C4-2B (cell line): ENCODE results near the gene DOCK6.

Experiments used
- H3K27ac ChIP-seq: fragments of 450-650 bp; 2 replicates; pipeline ENCODE4 v1.5.1; 2017
- ZFX ChIP-seq: fragments of 450-650 bp; IDR thresholded peaks from 2 replicates; pipeline ENCODE4 v1.6.1; 2017
- TF ChIP-seq, protein P1 (sequence below): fragments of 450-650 bp; conservative IDR thresholded peaks from 2 replicates; pipeline ENCODE4 v1.5.1; 2017; ENCODE audit warnings: mild to moderate bottlenecking

Gene DOCK6

DNA sequence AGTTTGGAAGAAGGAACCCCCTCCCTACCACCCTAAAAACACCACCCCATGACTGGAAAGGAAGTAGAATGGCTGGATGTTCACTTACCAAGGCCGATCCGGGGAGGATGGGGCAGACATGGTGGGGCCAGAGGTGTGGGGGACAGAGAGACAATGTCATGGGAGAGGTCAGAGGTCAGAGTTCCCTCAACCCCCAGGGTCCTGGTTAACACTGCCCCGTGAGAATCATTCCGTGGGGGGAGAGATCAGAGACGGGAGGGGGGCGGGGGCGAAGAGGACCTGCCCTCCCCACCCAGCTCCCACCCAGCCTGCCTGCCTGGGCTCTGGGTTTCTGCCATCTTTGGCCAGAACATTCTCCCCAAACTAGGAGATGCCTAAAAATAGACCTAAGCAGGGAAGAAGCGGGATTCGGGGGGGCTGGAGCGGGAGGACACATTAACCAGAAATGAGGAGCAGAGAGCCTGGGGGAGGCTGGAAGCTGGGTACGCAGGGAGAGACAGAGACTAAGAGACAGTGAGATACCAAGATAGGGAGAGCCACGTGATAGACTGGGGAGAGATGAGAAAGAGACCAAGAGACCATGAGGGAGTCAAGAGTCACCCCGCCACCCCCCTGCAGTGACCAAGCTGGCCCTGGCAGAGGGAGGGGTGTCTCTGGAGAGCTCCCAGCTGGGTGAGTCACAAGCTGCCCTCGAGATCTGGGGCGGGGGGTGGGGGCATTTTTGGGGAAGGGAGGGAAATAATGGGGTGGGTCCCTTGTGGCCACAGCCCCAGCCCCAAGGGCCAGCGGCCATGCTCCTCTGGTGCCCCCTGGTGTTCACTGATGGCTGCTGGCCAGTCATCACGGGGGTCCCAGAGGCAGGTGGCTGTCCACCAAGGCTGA, 58.9 kb downstream of the DOCK6 start:
- no peak overlapping the region for H3K27ac ChIP-seq
- TF ChIP-seq, protein P1, sequence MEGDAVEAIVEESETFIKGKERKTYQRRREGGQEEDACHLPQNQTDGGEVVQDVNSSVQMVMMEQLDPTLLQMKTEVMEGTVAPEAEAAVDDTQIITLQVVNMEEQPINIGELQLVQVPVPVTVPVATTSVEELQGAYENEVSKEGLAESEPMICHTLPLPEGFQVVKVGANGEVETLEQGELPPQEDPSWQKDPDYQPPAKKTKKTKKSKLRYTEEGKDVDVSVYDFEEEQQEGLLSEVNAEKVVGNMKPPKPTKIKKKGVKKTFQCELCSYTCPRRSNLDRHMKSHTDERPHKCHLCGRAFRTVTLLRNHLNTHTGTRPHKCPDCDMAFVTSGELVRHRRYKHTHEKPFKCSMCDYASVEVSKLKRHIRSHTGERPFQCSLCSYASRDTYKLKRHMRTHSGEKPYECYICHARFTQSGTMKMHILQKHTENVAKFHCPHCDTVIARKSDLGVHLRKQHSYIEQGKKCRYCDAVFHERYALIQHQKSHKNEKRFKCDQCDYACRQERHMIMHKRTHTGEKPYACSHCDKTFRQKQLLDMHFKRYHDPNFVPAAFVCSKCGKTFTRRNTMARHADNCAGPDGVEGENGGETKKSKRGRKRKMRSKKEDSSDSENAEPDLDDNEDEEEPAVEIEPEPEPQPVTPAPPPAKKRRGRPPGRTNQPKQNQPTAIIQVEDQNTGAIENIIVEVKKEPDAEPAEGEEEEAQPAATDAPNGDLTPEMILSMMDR, result peak; percentile 76
- TF ChIP-seq ZFX, result no peak

DNA sequence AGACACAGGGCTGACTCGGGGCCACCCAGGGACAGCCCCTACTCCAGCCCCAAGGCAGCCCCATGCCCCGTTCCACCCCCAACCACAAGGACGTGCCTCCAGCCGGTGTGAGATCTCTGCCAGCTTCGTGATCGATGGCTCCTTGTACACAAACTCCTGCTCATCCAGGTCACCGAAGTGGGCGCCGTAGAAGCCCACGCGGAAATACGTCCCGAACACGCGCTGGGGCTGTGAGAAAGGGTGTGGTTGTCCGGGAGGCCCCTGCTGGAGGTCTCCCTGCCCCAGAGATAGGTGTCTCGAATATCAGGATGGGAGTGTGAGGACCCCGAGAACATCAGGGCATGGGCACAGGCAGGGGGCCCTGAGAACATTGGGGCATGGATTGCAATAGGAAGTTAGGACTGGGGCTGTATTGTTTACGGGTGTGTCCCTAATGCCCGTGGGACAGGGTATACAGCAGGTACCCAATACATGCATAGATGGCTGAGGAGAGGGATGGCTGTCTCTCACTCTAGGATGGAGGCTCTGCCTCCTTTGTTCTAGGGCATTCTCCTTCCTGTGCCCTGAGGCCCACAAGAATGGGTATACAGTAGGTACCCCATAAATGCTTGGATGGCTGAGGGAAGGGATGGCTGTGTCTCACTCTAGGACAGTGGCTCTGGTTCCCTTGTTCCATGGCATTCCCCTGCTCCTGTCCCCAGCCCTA, 59.7 kb downstream of the DOCK6 start:
- TF ChIP-seq ZFX, result no peak
- TF ChIP-seq, protein P1, result no peak
- no peak overlapping the region for H3K27ac ChIP-seq

DNA sequence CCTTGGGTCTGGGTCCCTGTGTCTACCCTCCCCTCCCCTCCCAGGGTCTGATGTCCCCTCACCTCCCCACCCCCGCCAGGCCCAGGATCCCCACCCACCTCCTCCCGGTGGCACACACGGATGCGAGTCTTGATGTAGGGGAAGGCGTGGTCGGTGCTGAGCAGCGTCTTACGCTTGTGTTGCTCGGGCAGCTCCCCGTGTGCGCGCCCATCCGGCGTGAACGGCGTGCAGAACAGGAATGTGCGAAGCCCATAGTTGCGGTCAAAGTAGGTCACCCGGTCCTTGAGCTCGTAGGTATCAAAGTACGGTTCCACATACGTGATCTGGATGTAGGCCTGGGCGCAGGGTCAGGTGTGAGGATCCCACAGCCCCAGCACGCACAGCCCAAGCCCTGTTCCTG, 60.5 kb downstream of the DOCK6 start:
- TF ChIP-seq, protein P1, result no peak
- H3K27ac ChIP-seq, result no peak overlapping the region

DNA sequence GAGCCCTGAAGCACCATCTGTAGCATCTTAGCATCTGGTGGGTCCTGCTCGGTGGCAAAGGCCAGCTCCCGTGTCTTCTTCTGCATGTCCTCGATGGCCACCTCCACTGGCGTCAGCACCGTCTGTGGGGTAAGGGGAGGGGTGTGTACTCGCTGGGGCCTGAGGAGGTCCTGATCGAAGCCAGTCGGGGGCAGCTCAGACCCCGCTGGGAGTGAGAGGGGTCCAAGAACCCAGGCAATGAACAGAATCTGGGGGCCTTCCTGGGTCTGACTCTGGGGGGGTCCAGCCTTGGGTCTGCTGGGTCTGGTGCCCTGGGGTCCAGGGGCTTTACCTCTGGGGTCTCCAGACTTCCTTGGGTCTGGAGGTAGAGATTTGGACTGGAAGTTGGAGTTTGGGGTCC, 61.4 kb downstream of the DOCK6 start:
- no peak overlapping the region for H3K27ac ChIP-seq
- TF ChIP-seq, protein P1, result no peak

DNA sequence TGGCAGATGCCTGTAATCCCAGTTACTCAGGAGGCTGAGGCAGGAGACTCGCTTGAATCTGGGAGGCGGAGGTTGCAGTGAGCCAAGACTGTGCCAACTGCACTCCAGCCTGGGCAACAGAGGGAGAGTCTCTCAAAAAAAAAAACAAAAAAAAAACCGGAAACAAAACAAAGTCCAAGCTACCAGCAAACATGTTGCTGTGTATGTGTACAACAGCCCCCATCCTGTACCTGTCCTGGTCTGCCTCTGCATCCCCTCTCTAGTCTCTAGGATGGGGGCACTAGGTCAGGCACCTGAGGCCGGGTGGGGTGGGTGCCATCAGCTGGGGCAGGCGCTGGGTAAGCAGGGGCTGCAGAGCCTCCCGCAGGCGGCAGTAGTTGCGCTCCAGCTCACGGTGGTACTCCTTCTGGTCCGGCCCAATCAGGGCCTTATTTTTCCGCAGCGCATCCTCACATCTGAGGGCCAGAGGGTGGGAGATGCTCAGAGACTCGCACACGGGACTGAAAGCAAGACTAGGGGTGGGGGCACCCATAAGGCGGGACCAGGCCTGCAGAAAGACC, 62.2 kb downstream of the DOCK6 start:
- TF ChIP-seq, protein P1, result no peak
- TF ChIP-seq ZFX, result no peak
- no peak overlapping the region for H3K27ac ChIP-seq

DNA sequence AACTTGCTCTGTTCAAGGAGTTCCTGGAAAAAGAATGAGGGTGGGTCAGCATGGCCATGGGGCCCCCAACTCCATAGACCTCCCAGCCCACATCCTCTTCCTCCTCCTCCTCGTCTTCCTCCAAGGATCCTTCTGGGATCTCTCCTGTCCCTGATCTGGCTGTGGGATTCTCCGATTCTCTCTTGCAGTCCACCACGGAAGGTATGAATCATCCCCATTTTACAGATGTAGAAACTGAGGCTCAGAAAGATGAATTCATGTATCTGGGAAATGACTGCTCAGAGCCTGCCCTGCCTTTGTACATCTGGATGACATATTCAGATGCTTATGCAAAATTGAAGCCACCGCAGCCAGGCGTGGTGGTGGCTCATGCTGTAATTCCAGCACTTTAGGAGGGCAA, 62.8 kb downstream of the DOCK6 start:
- H3K27ac ChIP-seq, result peak overlapping the region; percentile 85; the same call in 1 of the 2 replicates
- TF ChIP-seq ZFX, result no peak
- TF ChIP-seq, protein P1, result no peak
